Adrenal gland (tissue), 5 donors: Measurements from ENCODE around the gene EPHB1.

Experiments used
- POLR2A ChIP-seq, 2 donors: fragments of 450-650 bp; IDR thresholded peaks; one replicate each; pipeline ENCODE4 v1.6.1; 2017; ENCODE audit warnings: antibody characterized with exemption in 2 of 2, mild to moderate bottlenecking in 2 of 2, moderate library complexity in 1 of 2
- TF ChIP-seq, protein P1 (sequence below), 6 experiments: fragments of 450-650 bp in 4 of 6; fragments of 200-600 bp in 2 of 6; sonication (generic) in 1 of 6; IDR thresholded peaks; 1 replicate in 5 of 6; 2 replicates in 1 of 6; pipeline versions ENCODE4 v1.5.1 to v1.8.0; 2016 to 2021; ENCODE audit warnings: antibody characterized with exemption in 6 of 6, mild to moderate bottlenecking in 2 of 6, moderate library complexity in 1 of 6
- donor health status: DM: no; HTN: no; CAD: no.

DNA sequence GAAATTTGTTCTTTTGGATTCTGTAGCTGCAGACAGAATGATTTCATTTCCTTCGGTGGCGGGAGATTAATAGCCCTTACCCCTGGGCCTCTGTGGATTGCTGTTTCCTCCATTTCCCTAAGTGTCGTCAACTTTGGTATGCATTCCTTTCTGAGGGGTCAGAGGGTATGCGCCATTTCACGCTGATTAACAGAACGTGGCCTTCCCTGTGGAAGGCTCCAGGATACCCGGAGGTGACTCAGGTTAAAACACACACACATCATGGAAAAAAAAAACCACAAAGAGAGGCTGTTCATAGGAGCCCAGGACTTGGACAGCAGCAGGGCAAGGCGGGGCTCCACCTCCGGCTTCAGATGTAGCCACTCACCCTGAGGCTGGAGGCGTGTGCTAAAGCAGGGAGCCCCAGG lies 51.9 kb downstream of the EPHB1 start:
- TF ChIP-seq, protein P1, sequence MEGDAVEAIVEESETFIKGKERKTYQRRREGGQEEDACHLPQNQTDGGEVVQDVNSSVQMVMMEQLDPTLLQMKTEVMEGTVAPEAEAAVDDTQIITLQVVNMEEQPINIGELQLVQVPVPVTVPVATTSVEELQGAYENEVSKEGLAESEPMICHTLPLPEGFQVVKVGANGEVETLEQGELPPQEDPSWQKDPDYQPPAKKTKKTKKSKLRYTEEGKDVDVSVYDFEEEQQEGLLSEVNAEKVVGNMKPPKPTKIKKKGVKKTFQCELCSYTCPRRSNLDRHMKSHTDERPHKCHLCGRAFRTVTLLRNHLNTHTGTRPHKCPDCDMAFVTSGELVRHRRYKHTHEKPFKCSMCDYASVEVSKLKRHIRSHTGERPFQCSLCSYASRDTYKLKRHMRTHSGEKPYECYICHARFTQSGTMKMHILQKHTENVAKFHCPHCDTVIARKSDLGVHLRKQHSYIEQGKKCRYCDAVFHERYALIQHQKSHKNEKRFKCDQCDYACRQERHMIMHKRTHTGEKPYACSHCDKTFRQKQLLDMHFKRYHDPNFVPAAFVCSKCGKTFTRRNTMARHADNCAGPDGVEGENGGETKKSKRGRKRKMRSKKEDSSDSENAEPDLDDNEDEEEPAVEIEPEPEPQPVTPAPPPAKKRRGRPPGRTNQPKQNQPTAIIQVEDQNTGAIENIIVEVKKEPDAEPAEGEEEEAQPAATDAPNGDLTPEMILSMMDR (IDR thresholded peaks at IDR 0.05), result no peak
- TF ChIP-seq POLR2A (IDR thresholded peaks at IDR 0.05), result no peak
